ENCODE measurements around the gene POLR3A.

Gene POLR3A

DNA sequence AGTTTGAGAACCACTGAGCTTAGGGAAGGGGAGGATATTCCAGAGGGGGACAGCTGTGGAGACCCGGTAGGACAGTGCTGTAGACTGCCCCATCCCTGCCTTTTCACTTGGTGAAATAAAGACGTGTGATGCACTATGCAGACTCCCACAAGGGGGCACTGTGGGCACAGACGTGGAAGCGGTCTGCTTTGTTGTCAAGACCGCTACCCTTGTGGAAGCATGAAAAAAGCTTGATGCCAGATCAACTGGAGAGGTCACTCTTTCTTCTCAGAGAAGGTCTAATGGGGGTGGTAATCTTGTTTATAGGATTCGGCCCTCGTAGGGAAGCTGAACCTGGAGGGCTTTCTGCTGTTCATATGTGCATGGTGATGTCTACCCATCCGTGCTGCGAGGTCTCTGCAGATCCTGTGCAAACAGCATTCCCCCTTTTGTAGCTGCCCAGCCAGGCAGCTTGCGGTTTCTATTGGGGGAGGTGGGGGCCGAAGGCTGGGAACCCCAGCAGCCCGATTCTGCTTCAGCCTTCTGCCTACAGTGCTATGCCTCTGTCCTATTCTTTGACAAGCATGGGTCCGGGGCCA, 18.1 kb upstream of the POLR3A start:
- in situ Hi-C loops (cut with MboI; ENCODE audit: low sequenced_read_pairs), result loop anchor here (10.0 kb wide), 1 partner anchor 1147 kb away; no protein-coding TSS in a partner anchor

DNA sequence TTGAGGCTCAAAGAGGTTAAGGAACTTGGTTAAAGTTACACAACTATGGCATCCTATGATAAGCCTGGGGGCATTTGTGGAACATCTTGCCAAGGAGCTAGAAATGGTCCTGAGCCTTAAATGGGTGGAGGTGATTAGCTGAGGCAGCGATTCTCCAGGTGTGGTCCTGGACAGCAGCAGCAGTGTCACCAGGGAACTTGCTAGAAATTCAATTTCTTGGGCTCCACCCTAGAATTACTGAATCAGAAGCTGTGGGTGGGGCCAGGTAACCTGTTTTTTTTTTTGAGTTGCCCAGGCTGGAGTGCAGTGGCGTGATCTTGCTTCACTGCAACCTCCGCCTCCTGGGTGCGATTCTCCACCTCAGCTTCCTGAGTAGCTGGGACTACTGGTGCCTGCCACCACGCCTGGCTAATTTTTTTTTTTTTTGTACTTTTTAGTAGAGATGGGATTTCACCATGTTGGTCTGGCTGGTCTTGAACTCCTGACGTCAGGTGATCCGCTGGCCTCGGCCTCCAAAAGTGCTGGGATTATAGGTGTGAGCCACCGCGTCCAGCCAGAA, 17.5 kb upstream of the POLR3A start:
- in situ Hi-C loops (cut with MboI; ENCODE audit: low sequenced_read_pairs), result loop anchor here (10.0 kb wide), 1 partner anchor 1148 kb away; no protein-coding TSS in a partner anchor

DNA sequence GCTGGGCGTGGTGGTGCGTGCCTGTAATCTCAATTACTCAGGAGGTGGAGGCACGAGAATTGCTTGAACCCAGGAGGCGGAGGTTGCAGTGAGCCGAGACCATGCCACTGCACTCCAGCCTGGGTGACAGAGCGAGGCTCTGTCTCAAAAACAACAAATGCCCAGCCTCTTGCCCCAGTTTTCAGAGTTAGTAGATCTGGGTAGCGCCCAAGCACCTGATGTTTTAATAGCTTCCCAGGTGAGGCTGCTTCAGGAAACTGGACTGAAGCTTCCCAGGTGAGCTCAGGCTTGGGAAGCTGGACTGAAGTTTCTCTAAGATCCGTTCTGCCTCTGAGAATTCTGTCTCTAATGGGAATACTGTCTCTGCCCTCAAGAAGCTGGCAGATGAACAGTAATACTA, 16.5 kb upstream of the POLR3A start:
- in situ Hi-C loops (cut with MboI; ENCODE audit: low sequenced_read_pairs), result loop anchor here (10.0 kb wide), 1 partner anchor 1149 kb away; no protein-coding TSS in a partner anchor

- in situ Hi-C loops (cut with MboI; ENCODE audit: low sequenced_read_pairs), result loop anchor here (10.0 kb wide), 1 partner anchor 1150 kb away; no protein-coding TSS in a partner anchor
Measured at GRCh38 chr10:78045237-78045636, 15.9 kb upstream of the POLR3A start.

DNA sequence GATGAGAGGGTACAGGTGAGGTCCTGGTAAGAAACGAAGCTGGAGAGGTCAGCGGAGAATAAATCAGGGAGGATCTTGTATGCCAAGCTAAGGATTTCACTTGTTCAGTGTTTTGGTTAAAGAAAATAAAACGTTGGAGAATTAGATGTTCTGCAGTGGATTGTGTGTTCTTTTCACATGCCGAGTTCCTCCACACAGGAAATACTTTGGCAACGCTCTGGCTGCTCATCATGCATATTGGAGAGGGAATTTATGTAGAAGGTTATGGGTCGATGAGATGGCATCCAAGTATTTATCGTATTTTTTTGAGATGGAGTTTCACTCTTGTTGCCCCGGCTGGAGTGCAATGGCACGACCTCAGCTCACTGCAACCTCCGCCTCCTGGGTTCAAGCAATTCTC, 15.4 kb upstream of the POLR3A start:
- in situ Hi-C loops (cut with MboI; ENCODE audit: low sequenced_read_pairs), result loop anchor here (10.0 kb wide), 1 partner anchor 1150 kb away; no protein-coding TSS in a partner anchor

GRCh38 chr10:78044179-78044578, 14.9 kb upstream of the POLR3A start:
- in situ Hi-C loops (cut with MboI; ENCODE audit: low sequenced_read_pairs), result loop anchor here (10.0 kb wide), 1 partner anchor 1151 kb away; no protein-coding TSS in a partner anchor

- in situ Hi-C loops (cut with MboI; ENCODE audit: low sequenced_read_pairs), result loop anchor here (10.0 kb wide), 1 partner anchor 1152 kb away; no protein-coding TSS in a partner anchor
Measured at GRCh38 chr10:78042752-78043104, 13.4 kb upstream of the POLR3A start.

DNA sequence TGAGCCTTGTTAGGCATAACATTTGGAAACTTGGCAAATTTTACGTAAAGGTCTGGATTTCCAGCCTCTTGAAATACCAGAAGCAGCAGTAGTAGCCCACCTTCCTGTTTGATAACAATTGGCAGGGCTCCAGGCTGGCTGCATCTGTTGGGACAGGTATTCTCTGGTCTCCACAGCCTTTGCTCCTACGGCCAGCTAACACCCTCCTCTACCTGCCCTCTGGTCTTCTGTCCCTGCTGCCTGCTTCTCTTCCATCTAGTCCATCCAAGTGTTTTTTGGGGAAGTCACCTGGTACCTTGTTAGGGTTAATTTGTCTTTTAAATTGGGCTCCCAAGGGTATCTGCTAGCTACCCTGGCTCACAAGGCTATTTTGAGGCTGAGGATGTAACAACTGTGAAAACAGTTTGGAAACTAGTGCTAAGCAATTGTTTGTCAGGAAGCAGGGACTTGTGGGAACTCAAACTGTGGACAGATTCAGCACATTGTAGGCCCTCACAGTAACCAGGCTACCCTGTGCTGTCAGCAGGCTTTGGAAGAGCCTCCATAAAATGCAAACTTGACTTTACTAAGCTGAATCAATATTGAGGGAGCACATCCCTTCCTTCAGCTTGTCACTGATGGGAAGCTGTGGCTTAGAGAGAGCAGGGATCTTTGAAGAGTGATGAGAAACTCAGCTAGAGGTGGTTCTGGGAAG, 12.9 kb upstream of the POLR3A start:
- in situ Hi-C loops (cut with MboI; ENCODE audit: low sequenced_read_pairs), result loop anchor here (10.0 kb wide), 1 partner anchor 1153 kb away; no protein-coding TSS in a partner anchor

DNA sequence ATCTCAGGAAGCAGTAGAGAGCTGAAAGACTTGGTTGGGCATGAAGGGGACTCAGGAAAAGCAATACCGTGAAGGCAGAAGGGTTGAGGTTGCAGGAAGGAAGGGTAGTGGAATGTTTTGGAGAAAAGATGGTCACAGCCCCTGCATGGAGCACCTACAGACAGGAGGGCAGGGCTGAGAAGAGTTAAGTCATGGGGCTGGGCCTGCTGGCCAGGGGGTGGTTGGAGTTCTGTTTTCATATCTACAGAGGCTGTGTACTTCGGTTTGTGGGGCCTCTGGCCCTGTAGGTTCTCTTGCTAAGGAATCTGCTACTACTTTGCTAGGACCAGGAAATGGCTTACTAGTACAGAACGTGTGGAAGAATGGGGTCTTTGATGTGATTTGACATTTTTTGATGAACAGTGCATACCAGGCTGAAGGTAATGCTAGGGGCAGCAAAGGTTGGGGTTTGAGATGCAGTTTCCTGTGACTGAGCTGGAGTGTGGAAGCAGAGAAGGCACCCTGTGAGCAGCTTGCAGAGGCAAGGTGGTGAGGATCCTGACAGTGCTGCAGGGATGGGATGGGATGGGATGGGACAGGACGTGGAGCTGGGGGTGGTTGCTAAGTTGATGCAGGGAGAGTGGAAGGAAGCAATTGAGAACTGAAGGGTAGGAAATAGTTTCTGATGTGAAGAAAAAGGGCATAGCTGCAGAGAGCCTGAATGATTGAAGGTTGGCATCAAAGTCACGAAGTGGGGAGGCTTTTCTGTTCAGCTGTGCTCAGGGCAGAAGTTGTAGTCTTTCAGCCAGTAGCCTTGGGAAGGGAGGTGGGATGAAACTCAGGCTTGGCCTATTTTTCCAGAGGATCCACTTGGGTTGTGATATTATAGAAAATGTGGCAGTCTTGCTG, 12.1 kb upstream of the POLR3A start:
- in situ Hi-C loops (cut with MboI; ENCODE audit: low sequenced_read_pairs), result loop anchor here (10.0 kb wide), 1 partner anchor 1153 kb away; no protein-coding TSS in a partner anchor

GRCh38 chr10:78039743-78040142, 10.4 kb upstream of the POLR3A start:
- in situ Hi-C loops (cut with MboI; ENCODE audit: low sequenced_read_pairs), result loop anchor here (10.0 kb wide), 1 partner anchor 1155 kb away; no protein-coding TSS in a partner anchor

DNA sequence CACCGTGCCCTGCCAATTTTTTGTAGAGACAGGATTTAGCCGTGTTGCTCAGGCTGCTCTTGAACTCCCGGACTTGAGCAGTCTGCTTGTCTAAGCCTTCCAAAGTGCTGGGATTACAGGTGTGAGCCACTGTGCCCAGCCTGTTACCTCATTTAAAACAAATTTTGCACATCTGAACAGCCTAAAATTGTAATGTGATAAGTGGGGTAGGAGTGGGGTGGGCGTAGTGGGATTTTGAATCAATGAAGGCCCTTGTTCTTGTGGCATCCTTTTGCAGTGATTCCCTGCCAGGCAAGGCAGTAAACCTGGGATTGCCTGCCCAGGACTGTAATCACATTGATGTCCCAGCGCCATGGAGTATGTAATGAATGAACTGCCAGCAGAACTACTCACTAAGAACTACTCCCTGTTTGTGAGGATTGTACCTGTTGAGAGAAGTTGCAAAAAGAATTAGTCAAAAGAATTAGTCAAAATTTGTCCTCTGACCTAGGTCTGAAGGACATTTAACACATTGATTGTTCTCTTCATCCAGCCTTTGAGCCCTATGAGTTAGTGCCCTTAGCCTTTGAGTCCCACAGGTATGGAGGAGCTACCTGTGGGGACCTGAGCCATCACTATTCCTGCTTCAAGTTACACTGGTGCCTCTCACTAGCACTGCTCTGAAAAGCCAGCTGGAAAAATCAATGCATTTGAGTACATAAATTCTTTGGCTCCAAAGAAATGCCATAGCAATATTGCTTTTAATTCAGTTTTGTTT, 9.7 kb upstream of the POLR3A start:
- in situ Hi-C loops (cut with MboI; ENCODE audit: low sequenced_read_pairs), result no loop called here

DNA sequence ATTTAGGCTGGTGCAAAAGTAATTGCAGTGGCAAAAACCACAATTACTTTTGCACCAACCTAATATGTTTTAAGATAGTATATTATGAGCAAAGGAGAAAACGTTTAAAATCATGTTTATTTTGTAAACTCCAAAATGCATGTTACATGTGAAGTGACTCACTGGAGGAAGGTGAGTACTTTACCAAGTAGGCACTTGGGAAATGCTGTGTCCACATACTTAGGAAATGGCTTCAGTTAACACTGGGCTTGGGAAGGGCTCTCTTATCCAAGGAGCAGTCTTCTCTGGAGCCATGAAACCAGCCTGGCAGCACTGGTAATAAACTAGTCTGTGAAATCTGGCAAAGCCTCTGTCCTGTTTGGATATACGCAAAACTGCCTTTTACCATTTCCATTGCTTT, 8.8 kb upstream of the POLR3A start:
- in situ Hi-C loops (cut with MboI; ENCODE audit: low sequenced_read_pairs), result no loop called here

DNA sequence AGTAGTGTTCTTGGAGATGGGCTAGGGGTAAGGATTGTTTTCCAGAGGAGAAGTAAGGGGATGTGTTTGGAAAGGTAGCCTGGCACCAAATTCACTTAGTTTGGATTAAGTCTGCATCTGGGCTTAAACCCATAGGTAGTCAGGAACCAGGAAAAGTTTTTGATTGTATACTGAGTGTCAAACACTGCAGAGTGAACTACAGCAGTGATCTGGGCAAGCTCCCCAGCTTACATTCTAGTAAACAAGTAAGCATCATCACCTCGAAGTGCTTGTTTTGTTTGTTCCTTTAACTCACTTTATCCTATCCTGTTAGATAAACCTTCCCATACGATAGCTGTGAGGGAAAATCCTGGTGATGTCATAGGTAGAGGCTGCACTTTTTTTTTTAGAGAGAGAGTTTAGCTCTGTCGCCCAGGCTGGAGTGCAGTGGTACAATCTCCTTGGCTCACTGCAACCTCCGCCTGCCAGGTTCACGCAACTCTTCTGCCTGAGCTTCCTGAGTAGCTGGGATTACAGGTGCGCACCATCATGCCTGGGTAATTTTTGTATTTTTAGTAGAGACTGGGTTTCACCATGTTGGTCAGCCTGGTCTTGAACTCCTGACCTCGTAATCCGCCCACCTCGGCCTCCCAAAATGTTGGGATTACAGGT, 6.7 kb upstream of the POLR3A start:
- in situ Hi-C loops (cut with MboI; ENCODE audit: low sequenced_read_pairs), result no loop called here

GRCh38 chr10:78035437-78035836, 6.1 kb upstream of the POLR3A start:
- in situ Hi-C loops (cut with MboI; ENCODE audit: low sequenced_read_pairs), result no loop called here

DNA sequence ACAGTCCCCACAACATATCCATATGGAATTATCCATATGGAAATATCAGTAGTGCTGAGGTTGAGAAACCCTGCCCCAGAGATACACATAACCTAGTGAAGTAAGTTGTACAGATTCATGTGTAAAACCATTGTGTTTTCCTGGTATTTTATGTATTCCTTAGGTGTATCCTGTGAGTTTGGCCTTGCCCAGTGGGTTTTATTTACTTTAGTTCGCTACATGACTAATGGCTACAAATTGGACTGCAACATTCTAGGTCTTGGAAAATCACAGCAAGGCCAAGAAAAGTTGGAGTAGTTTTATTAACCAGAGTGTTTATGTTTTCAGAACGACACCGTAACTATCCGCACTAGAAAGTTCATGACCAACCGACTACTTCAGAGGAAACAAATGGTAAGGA, 5.7 kb upstream of the POLR3A start:
- in situ Hi-C loops (cut with MboI; ENCODE audit: low sequenced_read_pairs), result no loop called here

- in situ Hi-C loops (cut with MboI; ENCODE audit: low sequenced_read_pairs), result no loop called here
Measured at GRCh38 chr10:78033637-78034470, 4.5 kb upstream of the POLR3A start, which contains the start of gene RPS24. Gene RPS24, plus strand, starts transcription at chr10:78033863. Its CDS starts 39 bp downstream, at chr10:78033902.

DNA sequence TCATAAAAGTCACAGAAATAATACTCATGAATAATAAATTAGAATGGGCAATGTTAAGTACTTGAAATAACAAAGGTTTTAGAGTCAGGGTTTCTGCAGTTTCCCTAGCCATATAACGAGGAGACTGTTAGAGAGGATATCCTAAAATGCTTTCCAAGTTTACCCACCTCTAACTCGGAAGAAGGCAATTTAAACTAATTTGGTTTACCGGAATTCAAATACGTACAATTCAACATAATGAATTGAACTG, 4.0 kb upstream of the POLR3A start:
- in situ Hi-C loops (cut with MboI; ENCODE audit: low sequenced_read_pairs), result no loop called here

DNA sequence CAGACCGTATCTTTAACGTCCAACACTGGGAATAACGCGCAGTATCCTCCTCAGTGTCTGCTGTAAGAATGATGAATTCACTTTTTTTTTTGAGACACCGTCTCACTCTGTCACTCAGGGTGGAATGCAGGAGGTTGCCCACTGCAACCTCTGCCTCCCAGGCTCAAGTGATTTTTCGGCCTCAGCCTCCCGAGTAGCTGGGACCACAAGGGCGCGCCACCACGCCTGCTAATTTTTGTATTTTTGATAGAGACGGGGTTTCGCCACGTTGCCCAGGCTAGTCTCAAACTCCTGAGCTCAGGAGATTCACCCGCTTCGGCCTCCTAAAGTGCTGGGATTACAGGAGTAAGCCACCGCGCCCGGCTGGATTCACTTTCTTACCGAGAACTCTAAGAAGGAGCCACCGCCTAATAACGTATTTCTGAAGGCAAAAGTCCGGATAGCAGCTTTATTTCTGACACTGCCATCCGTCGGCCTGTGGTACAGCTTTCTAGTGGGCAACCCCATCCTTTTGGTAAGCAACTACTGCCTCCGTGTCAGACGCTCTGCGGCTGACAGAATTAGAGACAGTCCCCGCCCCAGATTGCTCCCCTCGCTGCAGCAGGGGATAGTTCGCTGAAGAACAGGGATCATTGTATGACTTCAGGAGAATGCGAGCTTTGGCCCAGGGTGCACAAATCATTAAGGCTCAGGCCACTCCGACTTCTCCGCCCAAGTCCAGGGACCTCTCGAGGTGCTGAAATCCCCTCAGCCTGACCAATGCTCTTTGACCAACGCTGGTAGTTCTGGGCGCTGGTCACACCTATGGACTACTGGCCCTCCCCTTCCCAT, 662 bp downstream of the POLR3A start:
- in situ Hi-C loops (cut with MboI; ENCODE audit: low sequenced_read_pairs), result no loop called here
